ENCODE results near the gene IL1RL2.
A peak's percentile ranks its signal among the peaks of the same experiment; 100 is the strongest.

Gene IL1RL2

DNA sequence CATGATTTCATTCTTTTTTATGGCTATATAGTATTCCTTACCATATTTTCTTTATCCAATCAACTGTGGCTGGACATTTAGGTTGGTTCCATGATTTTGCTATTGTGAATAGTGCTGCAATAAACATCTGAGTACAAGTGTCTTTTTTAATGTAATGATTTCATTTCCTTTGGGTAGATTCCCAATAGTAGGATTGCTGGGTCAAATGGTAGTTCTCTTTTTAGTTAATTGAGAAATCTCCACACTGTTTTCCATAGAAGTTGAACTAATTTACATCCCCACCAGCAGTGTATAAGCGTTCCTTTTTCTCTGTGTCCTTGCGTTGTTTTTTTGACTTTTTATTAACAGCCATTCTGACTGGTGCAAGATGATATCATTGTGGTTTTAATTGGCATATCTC lies 65.4 kb downstream of the IL1RL2 start:
- DNase-seq = no peak
- Mint-ChIP-seq H3K27ac (peak overlapping the region; percentile 86), H3K36me3 (ENCODE audit: low read depth) (no peaks in the 10 kb centered on the region), H3K9me3 (peaks cover 2% of the 10 kb centered on the region), H3K27me3 (peaks cover 12% of the 10 kb centered on the region), H3K4me1 (ENCODE audit: low read depth) (peaks cover 55% of the 10 kb centered on the region), H3K4me3 (no peak overlapping the region)

DNA sequence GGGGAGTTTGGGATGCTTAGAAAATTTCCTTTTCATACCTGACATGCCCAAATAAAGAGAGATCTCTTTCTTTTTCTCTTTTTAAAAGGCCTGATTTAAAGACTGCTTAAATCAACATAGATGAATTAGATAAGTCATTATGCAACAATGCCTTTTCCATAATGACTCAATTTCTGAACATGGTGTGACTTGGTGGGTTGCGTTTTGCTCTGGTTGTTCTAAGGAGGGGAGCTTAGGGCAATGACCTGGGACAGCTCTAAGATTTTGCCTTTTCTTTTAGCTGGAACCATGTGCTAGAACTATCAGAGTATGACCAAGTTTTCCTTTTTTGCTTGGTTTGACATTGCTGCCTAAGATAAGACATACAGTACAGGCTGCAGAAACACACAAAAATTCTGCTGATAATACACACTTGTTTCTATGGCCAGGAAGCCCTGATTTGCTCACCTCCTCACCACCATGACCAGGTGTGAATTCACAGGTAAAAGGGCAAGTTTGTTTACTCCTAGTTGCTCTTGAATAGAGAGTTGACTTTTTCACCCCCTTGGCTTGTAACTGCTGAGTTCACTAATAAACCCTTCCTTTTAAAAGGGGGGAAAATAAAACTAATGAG lies 66.4 kb downstream of the IL1RL2 start:
- Mint-ChIP-seq H3K9me3 (peaks cover 4% of the 10 kb centered on the region), H3K27me3 (peaks cover 12% of the 10 kb centered on the region), H3K4me1 (ENCODE audit: low read depth) (peaks cover 65% of the 10 kb centered on the region), H3K36me3 (ENCODE audit: low read depth) (no peaks in the 10 kb centered on the region), H3K27ac (peak overlapping the region; percentile 86), H3K4me3 (peak overlapping the region; percentile 30)
- no peak for DNase-seq

DNA sequence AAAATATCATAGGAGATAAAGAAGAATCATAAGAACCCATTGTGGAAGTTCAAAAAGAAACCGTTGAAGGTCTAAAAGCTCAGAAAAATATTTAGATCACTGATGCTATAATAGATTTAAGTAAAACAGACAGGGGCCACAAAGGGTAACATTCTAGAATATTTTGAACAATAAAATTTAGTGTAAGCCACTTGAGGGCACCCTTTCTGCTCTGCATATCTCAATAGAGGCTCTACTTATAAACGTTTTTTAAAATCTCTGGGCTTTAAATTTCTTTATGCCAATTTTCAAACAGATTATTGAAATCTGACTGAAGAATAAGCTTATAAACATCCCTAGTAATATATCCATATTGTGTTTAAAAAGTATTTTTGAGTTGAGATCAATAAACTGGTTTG lies 66.9 kb downstream of the IL1RL2 start:
- H3K27ac Mint-ChIP-seq = peak overlapping the region; percentile 86
- H3K4me3 Mint-ChIP-seq = peak overlapping the region; percentile 30
- peaks cover 70% of the 10 kb centered on the region for H3K4me1 Mint-ChIP-seq (ENCODE audit: low read depth)
- H3K9me3 Mint-ChIP-seq = peaks cover 7% of the 10 kb centered on the region
- peaks cover 12% of the 10 kb centered on the region for H3K27me3 Mint-ChIP-seq
- H3K36me3 Mint-ChIP-seq (ENCODE audit: low read depth) = peaks cover 3% of the 10 kb centered on the region
- no peak for DNase-seq

DNA sequence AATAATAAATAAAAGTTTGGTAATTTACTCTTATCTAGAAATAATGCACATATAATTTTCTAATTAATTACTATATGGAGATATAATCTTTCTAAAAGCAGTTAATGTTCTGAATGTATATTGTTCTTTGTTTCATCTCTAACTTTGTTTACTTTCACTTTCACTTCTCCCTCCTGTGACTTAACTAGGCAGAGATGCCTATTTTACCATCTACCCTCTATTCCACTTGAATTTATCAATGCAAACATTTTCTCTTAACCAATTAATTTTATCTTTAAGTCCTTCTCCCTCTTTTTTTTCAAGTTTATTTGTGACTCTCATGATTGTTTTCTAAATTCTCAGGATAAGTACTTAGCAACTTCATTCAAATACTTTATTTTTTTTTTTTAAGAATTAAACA lies 69.5 kb downstream of the IL1RL2 start:
- Mint-ChIP-seq H3K36me3 (ENCODE audit: low read depth) (peaks cover 8% of the 10 kb centered on the region), H3K9me3 (peaks cover 7% of the 10 kb centered on the region), H3K27ac (peak overlapping the region; percentile 68), H3K4me3 (peak overlapping the region; percentile 42), H3K4me1 (ENCODE audit: low read depth) (peaks cover 72% of the 10 kb centered on the region), H3K27me3 (no peaks in the 10 kb centered on the region)
- DNase-seq = no peak

DNA sequence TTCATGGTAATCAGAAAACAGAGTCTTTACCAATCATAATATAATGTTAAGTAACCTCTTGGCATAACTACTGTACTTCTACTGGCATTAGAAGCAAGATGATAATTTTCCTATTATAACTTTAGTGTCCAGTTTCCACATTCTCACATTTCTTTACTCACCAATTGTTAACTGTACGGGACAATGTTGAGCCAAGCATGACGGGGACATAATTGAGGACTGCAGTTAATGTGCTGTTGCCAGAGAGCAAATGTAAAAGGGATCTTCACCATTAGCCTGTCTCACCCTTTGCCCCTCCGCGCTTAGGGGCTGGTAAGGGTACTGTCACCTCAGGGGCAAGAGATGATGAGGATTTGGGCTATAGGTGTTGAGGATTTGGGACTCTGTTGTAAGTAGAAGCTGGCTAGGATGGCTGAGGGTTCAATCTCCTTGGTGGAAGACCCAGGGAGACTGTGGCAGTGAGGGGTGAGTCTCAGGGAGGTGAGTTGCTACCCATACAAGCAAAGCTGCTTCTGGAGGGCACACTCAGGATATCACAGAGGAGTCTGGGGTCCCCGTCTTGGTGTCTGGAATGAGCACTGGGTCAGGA lies 70.1 kb downstream of the IL1RL2 start:
- no peak for DNase-seq
- Mint-ChIP-seq H3K4me3 (no peak overlapping the region), H3K27ac (peak overlapping the region; percentile 96), H3K9me3 (peaks cover 7% of the 10 kb centered on the region), H3K36me3 (ENCODE audit: low read depth) (peaks cover 8% of the 10 kb centered on the region), H3K27me3 (no peaks in the 10 kb centered on the region), H3K4me1 (ENCODE audit: low read depth) (peaks cover 66% of the 10 kb centered on the region)

DNA sequence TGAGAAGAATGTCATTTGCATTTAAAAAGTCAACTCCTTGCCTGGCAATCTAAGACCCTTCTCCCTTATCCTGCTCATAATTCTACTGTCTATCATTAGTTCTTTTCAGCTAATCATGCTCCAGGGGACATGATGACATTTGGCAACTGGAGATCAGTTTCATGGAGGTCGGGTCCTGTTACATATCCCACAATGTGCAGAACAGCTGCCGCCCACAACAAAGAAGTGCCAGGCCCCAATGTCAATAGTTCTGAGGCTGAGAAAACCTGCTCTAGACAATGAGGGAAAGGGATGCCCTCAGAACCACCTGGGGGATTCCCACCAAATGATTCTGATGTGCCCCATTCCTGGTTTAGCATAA lies 71.2 kb downstream of the IL1RL2 start:
- Mint-ChIP-seq H3K36me3 (ENCODE audit: low read depth) (peaks cover 8% of the 10 kb centered on the region), H3K4me3 (no peak overlapping the region), H3K27me3 (no peaks in the 10 kb centered on the region), H3K27ac (peak overlapping the region; percentile 96), H3K9me3 (peaks cover 5% of the 10 kb centered on the region), H3K4me1 (ENCODE audit: low read depth) (peaks cover 56% of the 10 kb centered on the region)
- no peak for DNase-seq

DNA sequence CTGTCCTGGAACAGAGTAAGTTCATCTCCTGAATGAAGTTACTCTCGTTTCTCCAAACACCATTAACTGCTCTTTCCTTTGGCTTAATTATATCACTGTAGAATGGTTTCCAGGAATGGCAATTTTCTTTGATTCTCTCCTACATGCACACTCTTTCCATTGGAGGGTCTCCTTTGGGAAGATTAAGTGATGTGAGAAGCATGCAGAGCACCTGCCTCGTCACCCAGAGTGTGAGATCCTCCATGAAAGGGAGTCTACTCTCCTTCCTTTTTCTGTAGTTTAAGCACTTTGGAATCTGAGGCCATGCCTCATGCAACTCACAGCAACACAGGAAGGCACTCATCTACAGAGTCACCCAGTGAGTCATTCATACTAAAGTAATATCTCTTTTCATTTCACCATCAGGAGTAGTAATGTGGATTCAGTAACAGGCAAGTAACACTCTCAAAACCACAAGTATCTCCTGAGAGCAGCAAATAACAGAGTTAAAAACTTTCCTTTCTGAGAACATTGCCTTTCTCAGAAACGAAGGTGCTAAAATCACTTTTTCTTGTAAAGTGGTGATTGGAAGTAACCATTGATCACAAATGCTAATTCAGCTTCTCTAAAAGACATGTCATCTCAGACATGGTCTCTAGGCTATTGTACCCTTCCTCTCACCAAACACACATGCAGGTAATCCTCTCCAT lies 71.7 kb downstream of the IL1RL2 start:
- no peak for DNase-seq
- peak overlapping the region; percentile 96 for H3K27ac Mint-ChIP-seq
- H3K4me3 Mint-ChIP-seq = peak overlapping the region; percentile 32
- H3K27me3 Mint-ChIP-seq = no peaks in the 10 kb centered on the region
- peaks cover 52% of the 10 kb centered on the region for H3K4me1 Mint-ChIP-seq (ENCODE audit: low read depth)
- H3K36me3 Mint-ChIP-seq (ENCODE audit: low read depth) = peaks cover 8% of the 10 kb centered on the region
- peaks cover 5% of the 10 kb centered on the region for H3K9me3 Mint-ChIP-seq

DNA sequence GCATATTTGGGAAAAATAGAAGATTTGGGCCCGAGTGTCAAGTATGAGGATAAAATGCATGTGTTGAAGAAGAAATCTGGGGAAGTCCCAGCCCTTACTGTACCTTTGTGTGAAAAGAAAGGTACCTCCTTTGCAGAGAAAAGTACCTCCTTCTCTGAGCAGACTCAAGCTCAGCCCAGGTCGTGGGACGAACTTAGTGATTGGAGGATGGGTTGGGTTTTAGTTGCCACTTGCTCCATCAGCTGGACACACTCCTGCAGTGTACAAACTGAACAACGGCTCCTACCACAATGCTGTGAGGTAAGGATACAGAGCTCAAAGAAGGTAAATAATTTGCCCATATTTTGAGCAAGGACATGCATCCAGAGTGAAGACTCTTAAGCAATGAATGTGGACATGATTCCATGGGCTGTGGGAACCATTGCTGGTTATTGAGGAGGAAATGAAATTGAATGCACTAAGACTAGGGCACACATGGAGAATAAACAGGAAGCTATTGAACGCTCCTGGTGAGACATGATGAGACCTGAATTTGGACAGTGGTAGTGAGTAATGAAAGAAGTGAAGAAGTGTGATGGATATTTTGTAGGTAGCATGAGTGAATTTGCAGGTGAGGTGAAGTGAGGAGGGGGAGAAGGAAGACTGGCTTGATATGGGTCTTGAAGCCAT lies 74.8 kb downstream of the IL1RL2 start:
- DNase-seq = no peak
- Mint-ChIP-seq H3K27ac (no peak overlapping the region), H3K9me3 (peaks cover 5% of the 10 kb centered on the region), H3K36me3 (ENCODE audit: low read depth) (peaks cover 8% of the 10 kb centered on the region), H3K4me1 (ENCODE audit: low read depth) (peaks cover 42% of the 10 kb centered on the region), H3K27me3 (no peaks in the 10 kb centered on the region), H3K4me3 (no peak overlapping the region)

DNA sequence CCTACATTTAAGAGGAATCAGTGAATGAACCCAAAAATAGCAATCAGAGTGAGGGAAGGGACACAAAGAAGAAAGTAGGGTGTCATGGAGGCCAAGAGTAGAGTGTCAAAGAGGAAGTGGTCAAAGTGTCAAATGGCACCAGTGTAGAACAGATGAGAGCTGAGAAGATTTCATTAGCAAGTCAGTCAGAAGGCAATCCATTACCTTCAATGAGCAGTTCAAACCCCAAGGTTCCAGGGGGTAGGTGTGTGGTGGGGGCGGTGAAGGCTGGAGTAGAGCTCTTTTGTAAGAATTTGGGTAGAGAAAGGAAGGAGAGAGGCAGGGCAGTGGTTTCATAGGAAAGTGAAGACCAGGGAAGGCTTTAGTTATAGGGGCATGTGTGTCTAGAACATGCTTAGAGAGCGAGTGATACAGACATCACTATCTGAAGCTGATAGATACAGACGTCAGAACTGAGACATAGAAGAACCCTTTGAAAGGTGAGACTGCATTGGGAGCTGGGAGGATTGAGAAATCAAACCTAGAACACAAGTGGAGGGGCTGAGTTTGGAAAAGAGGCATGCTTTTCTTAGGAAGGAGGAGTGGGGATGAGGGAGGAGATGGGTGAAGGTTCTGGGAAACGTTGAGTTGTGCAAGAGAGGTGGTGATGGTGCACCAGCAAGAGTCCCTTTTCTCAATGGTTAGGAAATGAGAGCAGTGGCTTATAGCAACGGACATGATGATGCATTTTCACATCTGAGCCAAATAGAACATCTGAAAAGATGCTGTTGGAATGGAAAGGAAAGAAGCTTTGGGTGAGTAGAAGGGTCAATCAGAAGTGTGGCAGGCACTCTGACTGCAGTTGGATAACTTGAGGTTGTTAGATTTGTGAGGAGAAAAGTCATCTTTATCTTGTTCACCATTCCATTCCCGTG lies 75.7 kb downstream of the IL1RL2 start:
- no peak for DNase-seq
- Mint-ChIP-seq H3K4me1 (ENCODE audit: low read depth) (peaks cover 33% of the 10 kb centered on the region), H3K27me3 (no peaks in the 10 kb centered on the region)

DNA sequence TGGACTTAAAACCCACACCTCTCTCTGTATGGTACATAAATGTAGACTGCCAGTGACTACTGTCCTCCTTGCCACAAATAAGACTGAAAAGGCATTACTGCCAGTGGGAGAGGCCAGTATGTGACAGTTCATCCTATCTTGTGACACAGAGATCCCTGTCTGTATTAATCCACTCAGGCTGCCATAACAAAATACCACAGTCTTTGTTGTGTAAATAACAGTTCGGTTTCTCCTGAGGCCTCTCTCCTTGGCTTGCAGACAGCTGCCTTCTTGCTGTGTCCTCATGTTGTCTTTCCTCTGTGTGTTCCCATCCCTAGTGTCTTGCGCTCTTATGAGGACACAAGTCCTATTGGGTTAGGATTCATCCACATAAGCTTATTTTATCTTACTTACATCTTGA lies 78.1 kb downstream of the IL1RL2 start:
- Mint-ChIP-seq H3K4me1 (ENCODE audit: low read depth) (peaks cover 15% of the 10 kb centered on the region), H3K4me3 (no peak overlapping the region), H3K36me3 (ENCODE audit: low read depth) (no peaks in the 10 kb centered on the region), H3K27me3 (no peaks in the 10 kb centered on the region), H3K9me3 (no peaks in the 10 kb centered on the region), H3K27ac (no peak overlapping the region)
- DNase-seq = no peak

More for the DNA sequence above, 75.7 kb downstream of the IL1RL2 start:
- no peak overlapping the region for H3K4me3 Mint-ChIP-seq
- H3K36me3 Mint-ChIP-seq (ENCODE audit: low read depth) = peaks cover 8% of the 10 kb centered on the region
- no peak overlapping the region for H3K27ac Mint-ChIP-seq
- H3K9me3 Mint-ChIP-seq = peaks cover 5% of the 10 kb centered on the region

DNA sequence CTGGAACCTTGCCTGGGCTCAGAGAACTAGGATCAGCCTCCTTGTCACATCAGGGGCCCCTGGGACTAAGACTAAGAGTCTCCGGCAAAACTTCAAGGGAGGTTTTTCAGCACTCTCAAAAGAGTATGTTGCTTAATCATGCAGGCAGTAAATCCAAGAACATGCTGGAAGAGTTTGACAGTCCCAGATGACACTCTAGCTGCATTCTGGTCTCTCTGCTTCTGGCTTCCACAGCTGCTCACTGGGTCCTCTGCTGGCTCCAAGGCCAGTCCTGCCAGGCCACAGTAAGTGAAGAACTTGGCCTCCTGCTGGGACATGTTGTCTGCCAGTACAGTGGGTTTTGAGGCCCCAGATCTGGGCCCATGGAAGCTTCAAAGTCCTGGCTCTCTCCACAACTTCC lies 79.4 kb downstream of the IL1RL2 start:
- no peak overlapping the region for H3K27ac Mint-ChIP-seq
- no peak overlapping the region for H3K4me3 Mint-ChIP-seq
- H3K4me1 Mint-ChIP-seq (ENCODE audit: low read depth) = peaks cover 24% of the 10 kb centered on the region
- peaks cover 3% of the 10 kb centered on the region for H3K27me3 Mint-ChIP-seq
- DNase-seq = no peak
- no peaks in the 10 kb centered on the region for H3K36me3 Mint-ChIP-seq (ENCODE audit: low read depth)
- no peaks in the 10 kb centered on the region for H3K9me3 Mint-ChIP-seq

DNA sequence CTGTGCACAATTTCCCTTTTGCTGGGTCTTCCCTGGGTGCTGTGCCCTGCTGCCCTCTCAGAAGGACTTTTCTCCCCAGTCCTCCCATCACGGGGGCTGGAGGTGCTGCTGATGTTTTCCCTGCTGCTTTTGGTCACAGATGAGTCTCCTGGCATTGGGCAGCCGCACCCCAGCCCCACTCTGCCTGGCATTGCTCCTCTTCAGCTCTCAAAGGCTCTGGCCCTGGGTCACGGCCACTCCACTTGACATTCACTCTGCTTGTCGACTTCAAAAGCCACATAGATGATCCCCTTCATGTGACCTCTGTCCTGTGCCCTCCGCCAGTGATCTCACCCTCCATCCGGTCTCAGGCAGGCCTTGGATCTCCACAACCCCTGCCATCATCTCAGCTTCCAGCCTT lies 81.0 kb downstream of the IL1RL2 start:
- Mint-ChIP-seq H3K4me1 (ENCODE audit: low read depth) (peaks cover 34% of the 10 kb centered on the region), H3K27me3 (peaks cover 3% of the 10 kb centered on the region), H3K4me3 (no peak overlapping the region), H3K9me3 (no peaks in the 10 kb centered on the region), H3K36me3 (ENCODE audit: low read depth) (no peaks in the 10 kb centered on the region), H3K27ac (no peak overlapping the region)
- DNase-seq = no peak

DNA sequence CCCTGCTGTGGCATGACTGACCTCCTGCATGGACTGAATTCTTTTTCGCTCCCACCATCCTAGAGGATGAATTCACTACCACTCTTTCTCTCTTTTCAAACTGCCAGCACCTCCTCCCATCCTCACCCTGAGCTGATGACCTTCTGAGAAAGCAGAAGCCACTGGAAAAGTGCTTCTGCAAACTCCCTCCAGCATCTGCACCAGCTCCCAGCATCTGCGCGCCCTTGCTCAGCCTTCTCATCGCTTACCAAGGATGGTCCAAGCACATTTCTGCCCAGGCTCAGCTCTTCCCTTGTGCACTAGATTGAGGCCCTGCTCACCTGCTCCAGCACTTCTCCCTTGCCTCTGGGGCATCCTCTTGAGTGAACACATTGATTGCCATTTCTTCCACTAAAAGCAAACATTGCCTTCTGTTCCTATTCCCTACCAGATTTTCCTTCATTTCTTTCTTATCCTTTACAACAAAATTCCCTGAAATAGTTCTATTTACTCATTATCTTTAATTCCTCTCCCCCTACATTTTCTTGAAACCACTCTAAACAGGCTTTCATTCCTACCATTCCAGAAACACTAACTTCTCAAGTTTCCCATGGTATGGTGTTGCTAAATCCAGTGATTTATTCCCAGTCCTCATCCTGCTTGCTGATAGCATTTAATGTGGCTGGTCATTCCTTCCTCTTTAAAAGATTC lies 81.8 kb downstream of the IL1RL2 start:
- no peak overlapping the region for H3K27ac Mint-ChIP-seq
- peaks cover 3% of the 10 kb centered on the region for H3K27me3 Mint-ChIP-seq
- peaks cover 32% of the 10 kb centered on the region for H3K4me1 Mint-ChIP-seq (ENCODE audit: low read depth)
- H3K9me3 Mint-ChIP-seq = no peaks in the 10 kb centered on the region
- no peaks in the 10 kb centered on the region for H3K36me3 Mint-ChIP-seq (ENCODE audit: low read depth)
- no peak overlapping the region for H3K4me3 Mint-ChIP-seq
- DNase-seq = no peak

DNA sequence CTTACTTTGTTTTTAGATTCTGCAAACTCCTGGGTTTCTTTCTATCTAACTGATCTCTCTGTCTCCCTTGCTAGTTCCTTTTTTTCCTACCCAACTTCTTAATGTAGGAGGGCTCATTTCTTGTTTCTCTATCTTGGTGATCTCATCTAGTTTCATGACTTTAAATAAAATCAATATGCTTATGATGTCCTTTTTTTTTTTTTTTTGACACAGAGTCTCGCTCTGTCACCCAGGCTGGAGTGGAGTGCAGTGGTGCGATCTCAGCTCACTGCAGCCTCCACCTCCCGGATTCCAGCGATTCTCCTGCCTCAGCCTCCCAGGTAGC lies 82.3 kb downstream of the IL1RL2 start:
- no peak overlapping the region for H3K4me3 Mint-ChIP-seq
- no peak overlapping the region for H3K27ac Mint-ChIP-seq
- H3K36me3 Mint-ChIP-seq (ENCODE audit: low read depth) = no peaks in the 10 kb centered on the region
- DNase-seq = no peak
- peaks cover 3% of the 10 kb centered on the region for H3K27me3 Mint-ChIP-seq
- H3K9me3 Mint-ChIP-seq = no peaks in the 10 kb centered on the region
- H3K4me1 Mint-ChIP-seq (ENCODE audit: low read depth) = peaks cover 27% of the 10 kb centered on the region
